IMR-90 (cell line): ENCODE measurements around the gene FKRP. TPM values are rescaled to one million over a fixed set of nuclear protein-coding genes. Genes with fewer than 3 reads are reported as not detected.

ENCODE experiments used
- ATAC-seq: fragments of 200-7000 bp; cut with Tn5 transposase; 2 replicates; pipeline ENCODE4 v1.9.1; 2020; ENCODE audit warnings: low read depth, mild to moderate bottlenecking, moderate library complexity
- BruUV-seq: library from RNA; stranded (reverse); fragments of 400-500 nt; replicated peaks from 2 replicates; lab custom pipeline; 2021; lab: Mats Ljungman, UMichigan
- CTCF ChIA-PET: fragments of 300-600 bp; formaldehyde crosslinking; extraction: SDS; loops from one replicate; lab custom pipeline; 2021; ENCODE audit warnings: antibody characterized with exemption; lab: Yijun Ruan, JAX
- POLR2A ChIA-PET: fragments of 300-600 bp; sonication (Branson Sonifier 250); formaldehyde crosslinking; loops from one replicate; lab custom pipeline; 2022; ENCODE audit warnings: antibody characterized with exemption; ENCODE audit not compliant: unreplicated experiment; lab: Charles Lee
- DNase-seq: peaks from one replicate; pipeline ENCODE4 v3.0.0; 2013
- H2AFZ ChIP-seq: replicated peaks from 2 replicates; pipeline ENCODE3; 2013; ENCODE audit warnings: low read length, mild to moderate bottlenecking; ENCODE audit not compliant: poor library complexity
- H2AK5ac ChIP-seq: 2 replicates; pipeline ENCODE4 v1.6.1; 2013; ENCODE audit warnings: low read depth, low read length, inconsistent platforms
- H2AK9ac ChIP-seq: replicated peaks from 2 replicates; pipeline ENCODE3; 2013; ENCODE audit warnings: mild to moderate bottlenecking, low read depth, low read length, moderate library complexity; ENCODE audit not compliant: poor library complexity
- H2BK120ac ChIP-seq: 2 replicates; pipeline ENCODE4 v1.6.1; 2013; ENCODE audit warnings: low read depth, low read length, inconsistent platforms
- H2BK15ac ChIP-seq: 3 replicates; pipeline ENCODE4 v1.6.1; 2013; ENCODE audit warnings: low read depth, low read length, inconsistent platforms
- H2BK20ac ChIP-seq: 2 replicates; pipeline ENCODE4 v1.6.1; 2013; ENCODE audit warnings: low read depth, mild to moderate bottlenecking, inconsistent platforms, low read length, moderate library complexity
- H2BK5ac ChIP-seq: 2 replicates; pipeline ENCODE4 v1.6.1; 2013; ENCODE audit warnings: mild to moderate bottlenecking, low read depth, low read length, inconsistent platforms; ENCODE audit not compliant: poor library complexity, severe bottlenecking
- H3K14ac ChIP-seq: replicated peaks from 2 replicates; pipeline ENCODE4 v1.6.1; 2013; ENCODE audit warnings: low read depth, low read length, inconsistent platforms
- H3K18ac ChIP-seq: 2 replicates; pipeline ENCODE4 v1.6.1; 2013; ENCODE audit warnings: low read depth, low read length, control low read depth
- H3K23ac ChIP-seq: 2 replicates; pipeline ENCODE4 v1.6.1; 2013; ENCODE audit warnings: low read depth, low read length, inconsistent platforms
- H3K27ac ChIP-seq: 2 replicates; pipeline ENCODE4 v1.5.1; 2013; ENCODE audit warnings: mild to moderate bottlenecking, control low read depth, low read length; ENCODE audit not compliant: insufficient read depth
- H3K27me3 ChIP-seq: 2 replicates; pipeline ENCODE4 v1.6.1; 2013; ENCODE audit warnings: low read length; ENCODE audit not compliant: control insufficient read depth, insufficient read depth
- H3K36me3 ChIP-seq: 2 replicates; pipeline ENCODE4 v1.6.1; 2013; ENCODE audit warnings: low read length, mixed read lengths; ENCODE audit not compliant: control insufficient read depth, insufficient read depth
- H3K4ac ChIP-seq: 2 replicates; pipeline ENCODE4 v1.6.1; 2013; ENCODE audit warnings: low read depth, low read length, inconsistent platforms
- H3K4me1 ChIP-seq: 2 replicates; pipeline ENCODE4 v1.6.1; 2013; ENCODE audit warnings: low read length, mixed read lengths; ENCODE audit not compliant: control insufficient read depth, insufficient read depth
- H3K4me2 ChIP-seq: 2 replicates; pipeline ENCODE4 v1.6.1; 2013; ENCODE audit warnings: low read depth, mild to moderate bottlenecking, control low read depth, low read length, moderate library complexity
- H3K4me3 ChIP-seq: 2 replicates; pipeline ENCODE4 v1.5.1; 2013; ENCODE audit warnings: low read depth, mild to moderate bottlenecking, control low read depth, low read length, moderate library complexity; ENCODE audit not compliant: insufficient read depth
- H3K56ac ChIP-seq: 2 replicates; pipeline ENCODE4 v1.6.1; 2013; ENCODE audit warnings: low read length, inconsistent platforms; ENCODE audit not compliant: insufficient read depth; ENCODE audit errors: extremely low read depth
- H3K79me1 ChIP-seq, 2 experiments: 2 replicates each; pipeline ENCODE4 v1.6.1; 2013; ENCODE audit warnings: low read length in 2 of 2, inconsistent platforms in 1 of 2, low read depth in 1 of 2
- H3K9ac ChIP-seq: 2 replicates; pipeline ENCODE4 v1.6.1; 2013; ENCODE audit warnings: low read depth, low read length, control low read depth
- H3K9me1 ChIP-seq: 2 replicates; pipeline ENCODE4 v1.6.1; 2013; ENCODE audit warnings: low read length, inconsistent platforms; ENCODE audit not compliant: insufficient read depth
- H3K9me3 ChIP-seq: 2 replicates; pipeline ENCODE4 v1.6.1; 2013; ENCODE audit warnings: low read length; ENCODE audit not compliant: control insufficient read depth, insufficient read depth
- H4K20me1 ChIP-seq: 2 replicates; pipeline ENCODE4 v1.6.1; 2013; ENCODE audit warnings: low read length, inconsistent platforms; ENCODE audit not compliant: insufficient read depth
- H4K5ac ChIP-seq: 2 replicates; pipeline ENCODE4 v1.6.1; 2013; ENCODE audit warnings: mild to moderate bottlenecking, low read depth, low read length, control low read depth
- H4K8ac ChIP-seq, 2 experiments: 2 replicates each; pipeline ENCODE4 v1.6.1; 2013; ENCODE audit warnings: low read depth in 2 of 2, low read length in 2 of 2, control low read depth in 1 of 2, inconsistent platforms in 1 of 2
- H4K91ac ChIP-seq: 2 replicates; pipeline ENCODE4 v1.6.1; 2013; ENCODE audit warnings: low read depth, low read length, inconsistent platforms; ENCODE audit not compliant: insufficient read depth
- BHLHE40 ChIP-seq: fragments of 150-350 bp; IDR thresholded peaks from 2 replicates; pipeline ENCODE4 v1.6.1; 2016; ENCODE audit warnings: mild to moderate bottlenecking, low read depth, low read length
- CEBPB ChIP-seq: IDR thresholded peaks from 2 replicates; pipeline ENCODE4 v1.6.1; 2012; ENCODE audit warnings: low read depth, low read length, improper control_type of control experiment
- CHD1 ChIP-seq: IDR thresholded peaks from 2 replicates; pipeline ENCODE4 v1.6.1; 2012; ENCODE audit warnings: low read depth, low read length, improper control_type of control experiment
- CTCF ChIP-seq: conservative IDR thresholded peaks from 2 replicates; pipeline ENCODE4 v1.5.1; 2012; ENCODE audit warnings: mild to moderate bottlenecking, low read depth, low read length, improper control_type of control experiment
- ELK1 ChIP-seq: fragments of 150-350 bp; IDR thresholded peaks from 2 replicates; pipeline ENCODE4 v1.6.1; 2016; ENCODE audit warnings: low read depth, mild to moderate bottlenecking, low read length, moderate library complexity, borderline replicate concordance
- FOS ChIP-seq: fragments of 150-350 bp; IDR thresholded peaks from 2 replicates; pipeline ENCODE4 v1.6.1; 2016; ENCODE audit warnings: low read depth, low read length
- MAFK ChIP-seq: IDR thresholded peaks from 2 replicates; pipeline ENCODE4 v1.6.1; 2012; ENCODE audit warnings: low read depth, low read length, improper control_type of control experiment
- MAZ ChIP-seq: IDR thresholded peaks from 2 replicates; pipeline ENCODE4 v1.6.1; 2012; ENCODE audit warnings: low read depth, mild to moderate bottlenecking, low read length, improper control_type of control experiment, moderate library complexity, borderline replicate concordance
- MXI1 ChIP-seq: IDR thresholded peaks from 2 replicates; pipeline ENCODE4 v1.6.1; 2012; ENCODE audit warnings: low read depth, mild to moderate bottlenecking, low read length, moderate library complexity, borderline replicate concordance
- NFE2L2 ChIP-seq: fragments of 150-350 bp; IDR thresholded peaks from 2 replicates; pipeline ENCODE4 v1.6.1; 2016; ENCODE audit warnings: low read depth, mild to moderate bottlenecking, low read length
- POLR2A ChIP-seq: IDR thresholded peaks from 2 replicates; pipeline ENCODE4 v1.6.1; 2012; ENCODE audit warnings: mild to moderate bottlenecking, low read depth, low read length
- RAD21 ChIP-seq: IDR thresholded peaks from 2 replicates; pipeline ENCODE4 v1.6.1; 2012; ENCODE audit warnings: low read length, improper control_type of control experiment
- RCOR1 ChIP-seq: IDR thresholded peaks from 2 replicates; pipeline ENCODE4 v1.6.1; 2012; ENCODE audit warnings: mild to moderate bottlenecking, low read length, improper control_type of control experiment; ENCODE audit not compliant: insufficient replicate concordance
- RFX5 ChIP-seq: IDR thresholded peaks from 2 replicates; pipeline ENCODE4 v1.8.0; 2012; ENCODE audit warnings: low read depth, mild to moderate bottlenecking, low read length, moderate library complexity
- SMC3 ChIP-seq: fragments of 150-350 bp; IDR thresholded peaks from 2 replicates; pipeline ENCODE4 v1.6.1; 2016; ENCODE audit warnings: low read depth, mild to moderate bottlenecking, antibody characterized with exemption, low read length, moderate library complexity
- USF2 ChIP-seq: fragments of 150-350 bp; IDR thresholded peaks from 2 replicates; pipeline ENCODE4 v1.6.1; 2017; ENCODE audit warnings: mild to moderate bottlenecking, antibody characterized with exemption, low read length, low read depth
- WGBS, 2 experiments: methylation state at CpG; one replicate each; pipeline versions ENCODE4 v1.1.5 to v1.1.7; 2013; ENCODE audit warnings: missing lambda C conversion rate in 2 of 2; ENCODE audit not compliant: insufficient read length in 1 of 2; ENCODE audit errors: extremely low coverage in 2 of 2; 5-methylcytosine and 5-hydroxymethylcytosine counted together
- dilution Hi-C: fragments of 300-500 bp; cut with HindIII; formaldehyde crosslinking; loops from one replicate; pipeline ENCODE4 v1.14.3; 2018; ENCODE audit warnings: low sequenced_read_pairs; ENCODE audit not compliant: unreplicated experiment
- in situ Hi-C: fragments of 300-500 bp; cut with MboI; formaldehyde crosslinking; loops from 3 replicates; pipeline ENCODE4 v1.14.3; 2019; ENCODE audit warnings: low sequenced_read_pairs, inconsistent platforms, mixed read lengths
- intact Hi-C: fragments of 100-400 bp; cut with micrococcal nuclease; formaldehyde crosslinking; loops from 2 replicates; pipeline ENCODE4 v1.10.0; 2022
- polyA plus RNA-seq, 3 experiments: library from polyadenylated mRNA; depleted of rRNA; stranded (reverse); fragments of >200 nt; gene quantifications; 2 replicates each; pipeline ENCODE4 v1.2.3, GENCODE V29; 2012; ENCODE audit warnings: low replicate concordance in 1 of 3
- total RNA-seq: library from RNA; depleted of rRNA; stranded (reverse); fragments of >200 nt; gene quantifications from 2 replicates; pipeline ENCODE4 v1.2.3, GENCODE V29; 2012

Gene FKRP
- total and polyA plus RNA-seq, 2 of the 4 experiments (the other 2 are of a cell fraction), result 6.1 to 25.3 TPM

- Histone ChIP-seq H3K79me1 (peaks cover 38 to 89% of the 10 kb centered on the region in 2 experiments), H3K14ac (0 out of 2 replicates have a peak overlapping the region, but pooled peaks have one; percentile 10), H3K27me3 (no peaks in the 10 kb centered on the region), H4K5ac (no peak overlapping the region), H2AK9ac (no peak overlapping the region), H3K4ac (0 out of 2 replicates have a peak overlapping the region, but pooled peaks have one; percentile 26), H3K27ac (peak overlapping the region; percentile 4; the same call in 1 of the 2 replicates), H3K56ac (no peak overlapping the region), H3K18ac (no peak overlapping the region), H4K91ac (peak overlapping the region; percentile 23; the same call in 1 of the 2 replicates), H3K9ac (no peak overlapping the region), H2BK15ac (no peak overlapping the region), H3K23ac (no peak overlapping the region), H2BK20ac (no peak overlapping the region), H2BK120ac (no peak overlapping the region), H2AK5ac (peak overlapping the region; percentile 76; the same call in 1 of the 2 replicates), H2BK5ac (peak overlapping the region; percentile 40), H3K36me3 (peaks cover 69% of the 10 kb centered on the region), H3K9me3 (no peaks in the 10 kb centered on the region), H4K8ac (no peak overlapping the region), H3K4me1 (peaks cover 16% of the 10 kb centered on the region), H4K20me1 (peaks cover 78% of the 10 kb centered on the region), H3K9me1 (peaks cover 17% of the 10 kb centered on the region; the same call in 1 of the 2 replicates), H3K4me3 (no peak overlapping the region), H3K4me2 (no peak overlapping the region), H2AFZ (no peak overlapping the region)
- ChIA-PET CTCF (no interaction called here), POLR2A (no interaction called here)
- ATAC-seq (no peak), DNase-seq (no peak)
- intact Hi-C loops, result no loop called here
- no peak for TF ChIP-seq BHLHE40
- TF ChIP-seq POLR2A, result no peak
- no peak for TF ChIP-seq MAZ
- no peak for TF ChIP-seq SMC3
- no peak for TF ChIP-seq MXI1
- no peak for TF ChIP-seq CHD1
- TF ChIP-seq RAD21, result no peak
- TF ChIP-seq MAFK, result no peak
- TF ChIP-seq USF2, result no peak
- no peak for TF ChIP-seq RFX5
- no peak for TF ChIP-seq CTCF
- no peak for TF ChIP-seq ELK1
- no peak for TF ChIP-seq CEBPB
- no peak for TF ChIP-seq FOS
- TF ChIP-seq NFE2L2, result no peak
- no peak for TF ChIP-seq RCOR1
- dilution Hi-C loops, result no loop called here
- BruUV-seq, result no TSS peak
- WGBS, 2 experiments, result 96% methylated on average over 14 of the region's 14 CpGs; no CpG with 5 or more reads in 1 of the 2 experiments
- in situ Hi-C loops, result no loop called here
These were observed 15.3 kb upstream of the FKRP start for GRCh38 chr19:46730595-46730994.
